ENCODE results near the gene SCAI.

The SCAI gene

GRCh38 chr9:125161284-125161918 lies 18.1 kb upstream of the SCAI start:
- no peak for DNase-seq (ENCODE audit: low read depth, low spot score)
- no peak overlapping the region for H3K4me3 ChIP-seq (ENCODE audit: low read depth, low read length)
- in situ Hi-C loops (cut with HindIII; ENCODE audit: low sequenced_read_pairs), result no loop called here
- no peak for TF ChIP-seq CTCF (IDR thresholded peaks at IDR 0.05; ENCODE audit: low read depth, low read length)

DNA sequence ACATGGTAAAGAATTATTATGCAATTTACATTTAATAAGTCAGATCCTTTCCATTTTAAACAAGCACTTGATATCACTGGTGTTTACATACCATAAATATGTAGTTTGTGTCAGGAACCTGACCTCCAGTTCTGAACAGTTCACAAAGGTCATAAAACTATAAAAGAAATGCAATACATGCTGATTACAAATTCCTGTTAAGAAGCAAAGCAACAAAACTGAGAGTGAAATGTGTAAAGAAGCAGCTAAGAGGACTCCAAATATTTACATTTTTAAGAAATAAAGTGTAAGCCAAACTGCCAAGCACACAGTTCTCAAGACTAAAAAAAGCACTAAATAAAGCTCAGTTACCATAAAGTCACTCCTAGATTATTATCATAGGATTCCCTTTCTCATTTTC lies 17.4 kb upstream of the SCAI start:
- in situ Hi-C loops (cut with HindIII; ENCODE audit: low sequenced_read_pairs), result no loop called here
- no peak for DNase-seq (ENCODE audit: low read depth, low spot score)
- H3K4me3 ChIP-seq (ENCODE audit: low read depth, low read length), result no peak overlapping the region
- no peak for TF ChIP-seq CTCF (IDR thresholded peaks at IDR 0.05; ENCODE audit: low read depth, low read length)

DNA sequence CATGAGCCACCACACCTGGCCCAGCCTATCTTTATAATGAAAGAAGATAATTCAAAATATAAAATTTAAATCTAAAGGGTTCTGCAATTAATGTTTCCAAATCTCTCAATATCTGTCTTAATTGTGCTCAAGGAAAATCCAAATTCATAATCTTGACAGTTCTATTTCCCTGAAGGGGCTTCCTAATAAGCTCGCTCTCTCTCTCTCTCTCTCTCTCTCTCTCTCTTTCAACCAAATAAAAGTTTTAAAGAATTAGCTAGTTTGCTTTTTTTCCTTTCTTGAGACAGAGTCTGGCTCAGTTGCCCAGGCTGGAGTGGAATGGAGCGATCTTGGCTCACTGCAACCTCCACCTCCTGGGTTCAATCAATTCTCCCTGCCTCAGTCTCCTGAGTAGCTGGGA lies 13.2 kb upstream of the SCAI start:
- no peak for TF ChIP-seq CTCF (IDR thresholded peaks at IDR 0.05; ENCODE audit: low read depth, low read length)
- in situ Hi-C loops (cut with HindIII; ENCODE audit: low sequenced_read_pairs), result no loop called here
- H3K4me3 ChIP-seq (ENCODE audit: low read depth, low read length), result no peak overlapping the region
- DNase-seq (ENCODE audit: low read depth, low spot score), result no peak

DNA sequence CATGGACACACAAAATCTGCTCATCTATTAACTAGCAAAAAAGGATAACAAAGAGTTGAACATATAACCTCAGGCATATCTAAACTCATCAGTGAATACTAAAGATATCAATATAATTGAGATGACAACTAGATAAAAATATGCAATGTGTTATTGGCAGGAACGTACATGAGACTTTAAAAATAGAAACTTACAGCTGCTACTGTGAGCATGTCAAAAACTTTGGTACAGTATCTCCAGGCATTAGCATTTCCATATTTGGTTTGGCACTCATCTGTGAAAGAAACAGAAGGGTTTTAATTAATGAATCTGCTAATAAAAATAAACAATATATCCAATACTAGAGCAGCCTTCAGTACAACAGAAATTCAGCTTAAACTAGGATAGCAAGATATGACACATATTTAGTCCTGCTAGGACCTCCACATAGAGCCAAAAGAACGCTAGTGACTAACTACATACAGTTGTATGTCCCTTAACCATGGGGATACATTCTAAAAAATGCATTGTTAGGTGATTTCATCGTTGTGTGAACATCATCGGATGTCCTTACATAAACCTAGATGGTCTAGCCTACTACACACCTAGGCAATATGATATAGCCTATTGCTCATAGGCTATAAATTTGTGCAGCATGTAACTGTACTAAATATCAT lies 10.5 kb upstream of the SCAI start:
- H3K4me3 ChIP-seq (ENCODE audit: low read depth, low read length), result no peak overlapping the region
- in situ Hi-C loops (cut with HindIII; ENCODE audit: low sequenced_read_pairs), result no loop called here
- TF ChIP-seq CTCF (IDR thresholded peaks at IDR 0.05; ENCODE audit: low read depth, low read length), result no peak
- no peak for DNase-seq (ENCODE audit: low read depth, low spot score)

GRCh38 chr9:125151730-125152129 lies 8.4 kb upstream of the SCAI start:
- in situ Hi-C loops (cut with HindIII; ENCODE audit: low sequenced_read_pairs), result no loop called here
- TF ChIP-seq CTCF (IDR thresholded peaks at IDR 0.05; ENCODE audit: low read depth, low read length), result no peak
- H3K4me3 ChIP-seq (ENCODE audit: low read depth, low read length), result no peak overlapping the region
- DNase-seq (ENCODE audit: low read depth, low spot score), result no peak

GRCh38 chr9:125150349-125151245 lies 7.3 kb upstream of the SCAI start:
- in situ Hi-C loops (cut with HindIII; ENCODE audit: low sequenced_read_pairs), result no loop called here
- no peak for DNase-seq (ENCODE audit: low read depth, low spot score)
- no peak overlapping the region for H3K4me3 ChIP-seq (ENCODE audit: low read depth, low read length)
- TF ChIP-seq CTCF (IDR thresholded peaks at IDR 0.05; ENCODE audit: low read depth, low read length), result no peak
